Mesenchymal stem cell (in vitro differentiated cells and primary cell): ENCODE data around the gene BAIAP2.

Experiments
- DNase-seq: peaks from one replicate; pipeline ENCODE4 v3.0.0-alpha.2; 2013
- H2AFZ ChIP-seq: one replicate; pipeline ENCODE4 v1.6.1; 2013; ENCODE audit warnings: low read depth, mild to moderate bottlenecking, control low read depth, inconsistent platforms, low read length, moderate library complexity
- H2AK5ac ChIP-seq: 2 replicates; pipeline ENCODE4 v1.6.1; 2013; ENCODE audit warnings: low read length, moderate library complexity, mild to moderate bottlenecking, inconsistent platforms; ENCODE audit not compliant: severe bottlenecking
- H2BK120ac ChIP-seq: one replicate; pipeline ENCODE4 v1.6.1; 2013; ENCODE audit warnings: low read depth, mild to moderate bottlenecking, inconsistent platforms, low read length, moderate library complexity
- H2BK12ac ChIP-seq, 2 experiments: one replicate each; pipeline ENCODE4 v1.6.1; 2013; ENCODE audit warnings: inconsistent platforms in 2 of 2, low read length in 2 of 2, mild to moderate bottlenecking in 2 of 2, moderate library complexity in 2 of 2, control low read depth in 1 of 2
- H2BK15ac ChIP-seq: one replicate; pipeline ENCODE4 v1.6.1; 2013; ENCODE audit warnings: mild to moderate bottlenecking, low read depth, inconsistent platforms; ENCODE audit not compliant: poor library complexity, severe bottlenecking
- H2BK5ac ChIP-seq: 2 replicates; pipeline ENCODE4 v1.6.1; 2013; ENCODE audit warnings: low read depth, mild to moderate bottlenecking, low read length, control low read depth, inconsistent platforms; ENCODE audit not compliant: poor library complexity, severe bottlenecking
- H3K14ac ChIP-seq, 2 experiments: one replicate each; pipeline ENCODE4 v1.6.1; 2013; ENCODE audit warnings: inconsistent platforms in 2 of 2, low read length in 2 of 2, control low read depth in 1 of 2, mild to moderate bottlenecking in 1 of 2, moderate library complexity in 1 of 2
- H3K18ac ChIP-seq, 2 experiments: one replicate each; pipeline ENCODE4 v1.6.1; 2013; ENCODE audit warnings: inconsistent platforms in 2 of 2, low read length in 2 of 2, control low read depth in 1 of 2, low read depth in 1 of 2, mild to moderate bottlenecking in 1 of 2
- H3K23ac ChIP-seq, 2 experiments: one replicate each; pipeline ENCODE4 v1.6.1; 2013; ENCODE audit warnings: inconsistent platforms in 2 of 2, low read length in 2 of 2, mild to moderate bottlenecking in 2 of 2, moderate library complexity in 2 of 2, control low read depth in 1 of 2
- H3K27ac ChIP-seq: 2 replicates; pipeline ENCODE4 v1.5.1; 2013; ENCODE audit warnings: mild to moderate bottlenecking, moderate library complexity, low read length, control low read depth, inconsistent platforms; ENCODE audit not compliant: poor library complexity, severe bottlenecking
- H3K27me3 ChIP-seq, 2 experiments: 2 replicates each; pipeline versions ENCODE4 v1.6.1 to v1.7.0; 2013; ENCODE audit warnings: low read length in 2 of 2, mild to moderate bottlenecking in 2 of 2, moderate library complexity in 2 of 2, control low read depth in 1 of 2, inconsistent platforms in 1 of 2; ENCODE audit not compliant: control insufficient read depth in 1 of 2, insufficient read depth in 1 of 2
- H3K36me3 ChIP-seq, 2 experiments: 2 replicates each; pipeline versions ENCODE4 v1.6.1 to v1.7.0; 2013; ENCODE audit warnings: low read length in 2 of 2, control low read depth in 1 of 2, inconsistent platforms in 1 of 2, low read depth in 1 of 2, mild to moderate bottlenecking in 1 of 2; ENCODE audit not compliant: insufficient read depth in 2 of 2, control insufficient read depth in 1 of 2
- H3K4ac ChIP-seq, 2 experiments: one replicate each; pipeline ENCODE4 v1.6.1; 2013; ENCODE audit warnings: inconsistent platforms in 2 of 2, low read length in 2 of 2, mild to moderate bottlenecking in 2 of 2, moderate library complexity in 2 of 2, control low read depth in 1 of 2, low read depth in 1 of 2
- H3K4me1 ChIP-seq: 2 replicates; pipeline ENCODE4 v1.6.1; 2013; ENCODE audit warnings: low read depth, low read length, control low read depth; ENCODE audit not compliant: control insufficient read depth, insufficient read depth
- H3K4me2 ChIP-seq: 2 replicates; pipeline ENCODE4 v1.6.1; 2013; ENCODE audit warnings: low read length, mild to moderate bottlenecking, inconsistent platforms; ENCODE audit not compliant: poor library complexity, severe bottlenecking
- H3K4me3 ChIP-seq, 2 experiments: 2 replicates each; pipeline versions ENCODE4 v1.5.1 to v1.7.0; 2013; ENCODE audit warnings: low read length in 2 of 2, mild to moderate bottlenecking in 2 of 2, control low read depth in 1 of 2, low read depth in 1 of 2; ENCODE audit not compliant: insufficient read depth in 1 of 2
- H3K79me1 ChIP-seq: replicated peaks from 2 replicates; pipeline ENCODE4 v1.6.1; 2013; ENCODE audit warnings: mild to moderate bottlenecking, control low read depth, low read length, inconsistent platforms; ENCODE audit not compliant: poor library complexity, severe bottlenecking
- H3K9ac ChIP-seq: 2 replicates; pipeline ENCODE4 v1.7.0; 2013; ENCODE audit warnings: mild to moderate bottlenecking, low read length, moderate library complexity
- H3K9me3 ChIP-seq: 2 replicates; pipeline ENCODE4 v1.7.0; 2013; ENCODE audit warnings: mild to moderate bottlenecking, low read length; ENCODE audit not compliant: control insufficient read depth
- H4K8ac ChIP-seq: one replicate; pipeline ENCODE4 v1.6.1; 2013; ENCODE audit warnings: inconsistent platforms, mild to moderate bottlenecking, low read length, moderate library complexity
- H4K91ac ChIP-seq: one replicate; pipeline ENCODE4 v1.6.1; 2013; ENCODE audit warnings: mild to moderate bottlenecking, low read length, inconsistent platforms
- WGBS: methylation state at CpG from one replicate; pipeline ENCODE4 v1.1.7; 2013; ENCODE audit warnings: mixed read lengths; 5-methylcytosine and 5-hydroxymethylcytosine counted together

The BAIAP2 gene

GRCh38 chr17:81150377-81151077, 115.6 kb downstream of the BAIAP2 start:
- Histone ChIP-seq H3K27me3 (peaks cover 32 to 49% of the 10 kb centered on the region in 2 experiments), H4K91ac (no peak overlapping the region), H3K4ac (no peak overlapping the region), H3K14ac (no peak overlapping the region), H2BK120ac (no peak overlapping the region), H3K36me3 (no peaks in the 10 kb centered on the region), H2BK15ac (no peak overlapping the region), H3K4me2 (no peak overlapping the region), H4K8ac (no peak overlapping the region), H3K4me1 (peaks cover 2% of the 10 kb centered on the region), H2AK5ac (no peak overlapping the region), H2AFZ (no peak overlapping the region), H3K9ac (no peak overlapping the region), H3K4me3 (no peak overlapping the region), H3K18ac (no peak overlapping the region), H2BK5ac (no peak overlapping the region), H3K23ac (no peak overlapping the region), H3K79me1 (no peaks in the 10 kb centered on the region), H3K27ac (no peak overlapping the region), H3K9me3 (no peaks in the 10 kb centered on the region), H2BK12ac (no peak overlapping the region)
- WGBS = 85% methylated on average over 13 of the region's 14 CpGs
- DNase-seq = no peak

- Histone ChIP-seq H3K27me3 (peaks cover 32 to 45% of the 10 kb centered on the region in 2 experiments), H2BK120ac (no peak overlapping the region), H3K4ac (no peak overlapping the region), H2AK5ac (no peak overlapping the region), H2BK15ac (no peak overlapping the region), H3K14ac (no peak overlapping the region), H2AFZ (no peak overlapping the region), H4K91ac (no peak overlapping the region), H4K8ac (no peak overlapping the region), H3K23ac (no peak overlapping the region), H3K9ac (no peak overlapping the region), H3K4me2 (no peak overlapping the region), H2BK12ac (no peak overlapping the region), H3K4me1 (peaks cover 2% of the 10 kb centered on the region), H3K27ac (no peak overlapping the region), H3K4me3 (no peak overlapping the region), H2BK5ac (no peak overlapping the region), H3K36me3 (no peaks in the 10 kb centered on the region), H3K79me1 (no peaks in the 10 kb centered on the region), H3K9me3 (no peaks in the 10 kb centered on the region), H3K18ac (no peak overlapping the region)
- WGBS = 98% methylated on average over 10 of the region's 13 CpGs
- no peak for DNase-seq
These were observed 116.3 kb downstream of the BAIAP2 start for GRCh38 chr17:81151278-81151677.

GRCh38 chr17:81152288-81152828, 117.4 kb downstream of the BAIAP2 start:
- Histone ChIP-seq H3K18ac (no peak overlapping the region), H3K4me3 (no peak overlapping the region), H3K36me3 (no peaks in the 10 kb centered on the region), H2BK5ac (no peak overlapping the region), H3K9me3 (no peaks in the 10 kb centered on the region), H2BK12ac (no peak overlapping the region), H3K79me1 (no peaks in the 10 kb centered on the region), H3K4me2 (no peak overlapping the region), H3K4ac (no peak overlapping the region), H4K91ac (no peak overlapping the region), H2BK120ac (no peak overlapping the region), H2AK5ac (no peak overlapping the region), H3K27me3 (peaks cover 32 to 45% of the 10 kb centered on the region in 2 experiments), H3K27ac (no peak overlapping the region), H3K9ac (no peak overlapping the region), H3K4me1 (peaks cover 2% of the 10 kb centered on the region), H2AFZ (no peak overlapping the region), H2BK15ac (no peak overlapping the region), H4K8ac (no peak overlapping the region), H3K23ac (no peak overlapping the region), H3K14ac (no peak overlapping the region)
- WGBS = 92% methylated on average over 5 of the region's 8 CpGs
- DNase-seq = no peak

- Histone ChIP-seq H3K23ac (no peak overlapping the region), H3K18ac (no peak overlapping the region), H2BK5ac (no peak overlapping the region), H3K14ac (no peak overlapping the region), H3K9ac (peak overlapping the region; percentile 26), H4K91ac (no peak overlapping the region), H3K4ac (no peak overlapping the region), H2AFZ (no peak overlapping the region), H2AK5ac (no peak overlapping the region), H2BK15ac (no peak overlapping the region), H3K27me3 (peaks cover 29 to 47% of the 10 kb centered on the region in 2 experiments), H3K27ac (no peak overlapping the region), H3K4me3 (no peak overlapping the region), H4K8ac (no peak overlapping the region), H3K4me2 (no peak overlapping the region), H2BK120ac (no peak overlapping the region), H3K9me3 (no peaks in the 10 kb centered on the region), H3K79me1 (no peaks in the 10 kb centered on the region), H3K36me3 (no peaks in the 10 kb centered on the region), H2BK12ac (no peak overlapping the region), H3K4me1 (peaks cover 2% of the 10 kb centered on the region)
- WGBS = 86% methylated on average over 17 of the region's 17 CpGs
- no peak for DNase-seq
These were observed 118.4 kb downstream of the BAIAP2 start for GRCh38 chr17:81153340-81153803.
